WTC11 (cell line): ENCODE data around the gene SYT5. TPM values are rescaled to one million over a fixed set of nuclear protein-coding genes. Genes with fewer than 3 reads are reported as not detected.

ENCODE experiments used
- ATAC-seq: fragments of 200-7000 bp; cut with Tn5 transposase; 2 replicates; pipeline ENCODE4 v1.10.0; 2021; ENCODE audit warnings: mild to moderate bottlenecking, moderate library complexity
- CTCF ChIA-PET: fragments of 300-600 bp; sonication (Branson Sonifier 250); formaldehyde crosslinking; loops from one replicate; lab custom pipeline; 2021; ENCODE audit warnings: antibody characterized with exemption; lab: Charles Lee
- POLR2A ChIA-PET: fragments of 350-600 bp; sonication (Branson Sonifier 250); formaldehyde crosslinking; loops from one replicate; lab custom pipeline; 2021; ENCODE audit warnings: antibody characterized with exemption; lab: Charles Lee
- DNase-seq: peaks from one replicate; pipeline ENCODE4 v3.0.0; 2021; ENCODE audit warnings: low spot score
- H3K27ac Mint-ChIP-seq: 2 replicates; pipeline ENCODE4 v1.8.0; 2021; ENCODE audit warnings: mixed read lengths
- H3K27me3 Mint-ChIP-seq: 2 replicates; pipeline ENCODE4 v1.8.0; 2021; ENCODE audit warnings: low read depth, mild to moderate bottlenecking, moderate library complexity, mixed read lengths
- H3K36me3 Mint-ChIP-seq: 2 replicates; pipeline ENCODE4 v1.8.0; 2021; ENCODE audit warnings: mixed read lengths
- H3K4me1 Mint-ChIP-seq: 2 replicates; pipeline ENCODE4 v1.8.0; 2022; ENCODE audit warnings: mixed read lengths
- H3K4me3 Mint-ChIP-seq: 2 replicates; pipeline ENCODE4 v1.8.0; 2021; ENCODE audit warnings: mild to moderate bottlenecking, moderate library complexity, mixed read lengths
- H3K9me3 Mint-ChIP-seq: 2 replicates; pipeline ENCODE4 v1.8.0; 2021; ENCODE audit warnings: mixed read lengths
- ESRRA ChIP-seq: sonication (generic); formaldehyde crosslinking; IDR thresholded peaks from 2 replicates; pipeline ENCODE4 v1.8.1; 2022; ENCODE audit warnings: mild to moderate bottlenecking, missing genetic modification reagents, borderline replicate concordance
- FOXJ3 ChIP-seq: sonication (generic); formaldehyde crosslinking; IDR thresholded peaks from 2 replicates; pipeline ENCODE4 v1.9.0; 2021; ENCODE audit warnings: missing genetic modification reagents, mild to moderate bottlenecking, borderline replicate concordance
- HMGA2 ChIP-seq: fragments of 250-450 bp; sonication (Bioruptor Pico); IDR thresholded peaks from 2 replicates; pipeline ENCODE4 v1.4.0; 2021; ENCODE audit warnings: mild to moderate bottlenecking, moderate library complexity
- NFYB ChIP-seq: sonication (generic); formaldehyde crosslinking; conservative IDR thresholded peaks from 2 replicates; pipeline ENCODE4 v1.8.0; 2022; ENCODE audit warnings: low read depth, missing genetic modification reagents
- PRRX2 ChIP-seq: fragments of 250-450 bp; sonication (Bioruptor Pico); IDR thresholded peaks from 2 replicates; pipeline ENCODE4 v1.8.0; 2021; ENCODE audit warnings: mild to moderate bottlenecking
- SOX15 ChIP-seq: fragments of 250-450 bp; sonication (Bioruptor Pico); IDR thresholded peaks from 2 replicates; pipeline ENCODE4 v1.9.0; 2021; ENCODE audit warnings: mild to moderate bottlenecking
- SP1 ChIP-seq: sonication (generic); formaldehyde crosslinking; conservative IDR thresholded peaks from 2 replicates; pipeline ENCODE4 v1.8.1; 2022; ENCODE audit warnings: missing genetic modification reagents
- TP53 ChIP-seq: sonication (generic); formaldehyde crosslinking; IDR thresholded peaks from 2 replicates; pipeline ENCODE4 v1.8.1; 2023; ENCODE audit warnings: mild to moderate bottlenecking, missing genetic modification reagents
- ZNF219 ChIP-seq: sonication (generic); formaldehyde crosslinking; IDR thresholded peaks from 2 replicates; pipeline ENCODE4 v1.8.0; 2023; ENCODE audit warnings: missing genetic modification reagents, mild to moderate bottlenecking, borderline replicate concordance
- ZNF396 ChIP-seq: fragments of 250-450 bp; sonication (Bioruptor Pico); IDR thresholded peaks from 2 replicates; pipeline ENCODE4 v1.8.0; 2021; ENCODE audit warnings: mild to moderate bottlenecking, moderate library complexity, borderline replicate concordance
- total RNA-seq: library from RNA; stranded (reverse); gene quantifications from 3 replicates; pipeline ENCODE4 v1.2.3, GENCODE V29; 2021
- TF ChIP-seq, protein P1 (sequence below): sonication (generic); formaldehyde crosslinking; conservative IDR thresholded peaks from 2 replicates; pipeline ENCODE4 v1.8.1; 2022; ENCODE audit warnings: mild to moderate bottlenecking, missing genetic modification reagents
- TF ChIP-seq, protein P2 (sequence below): fragments of 250-450 bp; sonication (Bioruptor Pico); IDR thresholded peaks from 2 replicates; pipeline ENCODE4 v1.9.0; 2021; ENCODE audit warnings: mild to moderate bottlenecking, borderline replicate concordance
- TF ChIP-seq, protein P3 (sequence below): sonication (generic); formaldehyde crosslinking; IDR thresholded peaks from 2 replicates; pipeline ENCODE4 v1.8.1; 2023; ENCODE audit warnings: mild to moderate bottlenecking, missing genetic modification reagents, moderate library complexity
- TF ChIP-seq, protein P4 (sequence below): sonication (generic); formaldehyde crosslinking; IDR thresholded peaks from 2 replicates; pipeline ENCODE4 v1.8.1; 2022; ENCODE audit warnings: low read depth, mild to moderate bottlenecking, moderate library complexity, missing genetic modification reagents, borderline replicate concordance
- TF ChIP-seq, protein P5 (sequence below): sonication (generic); formaldehyde crosslinking; IDR thresholded peaks from 2 replicates; pipeline ENCODE4 v1.8.1; 2023; ENCODE audit warnings: mild to moderate bottlenecking, missing genetic modification reagents

Gene SYT5
- total RNA-seq, 1 experiment from 2014 or later = 0.77 TPM

DNA sequence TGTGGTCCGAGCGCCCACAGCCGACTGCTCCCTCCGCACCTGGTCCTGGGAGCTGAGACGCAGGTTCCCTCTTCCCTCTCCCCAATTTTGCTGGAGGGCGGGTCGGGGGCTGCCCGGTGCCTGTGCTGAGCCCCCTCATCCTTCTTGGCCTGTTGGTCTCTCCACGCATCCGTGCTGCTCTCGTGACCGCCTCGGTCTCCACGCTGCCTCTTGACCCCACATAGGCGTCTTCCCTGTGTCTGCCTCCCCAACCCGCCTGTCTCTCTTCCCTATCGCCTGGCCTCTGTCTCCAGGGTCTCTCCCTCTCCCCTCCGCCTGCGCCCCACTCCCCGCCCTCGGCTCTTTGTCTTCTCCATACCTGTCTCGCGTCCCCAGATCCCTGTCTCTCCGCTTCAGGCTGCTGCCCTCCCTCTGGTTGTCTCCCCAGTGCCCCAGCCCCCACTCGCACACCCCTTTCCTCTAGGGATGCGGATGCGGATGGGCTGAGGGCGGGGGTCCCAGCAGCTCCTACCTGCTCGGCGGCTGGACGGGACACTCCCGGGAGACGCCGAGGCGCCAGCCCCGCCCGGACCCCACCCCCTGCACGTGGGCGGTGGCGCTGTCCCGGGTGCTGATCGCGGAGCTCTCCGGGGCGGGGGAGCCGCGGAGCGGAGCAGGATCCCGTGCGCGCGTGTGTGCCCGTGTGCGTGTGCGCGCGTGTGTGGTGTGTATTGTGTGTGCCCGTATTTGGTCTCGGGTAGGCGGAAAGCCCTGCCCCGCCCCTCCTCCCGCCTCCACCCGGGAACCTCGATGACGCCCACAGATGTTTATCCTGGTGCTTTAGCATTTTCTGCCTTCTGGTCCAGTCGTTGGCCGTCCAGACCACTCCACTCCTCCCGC, at the start of gene SYT5 (continued):
- TF ChIP-seq, protein P1, sequence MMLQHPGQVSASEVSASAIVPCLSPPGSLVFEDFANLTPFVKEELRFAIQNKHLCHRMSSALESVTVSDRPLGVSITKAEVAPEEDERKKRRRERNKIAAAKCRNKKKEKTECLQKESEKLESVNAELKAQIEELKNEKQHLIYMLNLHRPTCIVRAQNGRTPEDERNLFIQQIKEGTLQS (CRISPR knock-in tag) = no peak
- TF ChIP-seq TP53 (no peak), ZNF396 (CRISPR knock-in tag) (no peak), PRRX2 (CRISPR knock-in tag) (no peak), ESRRA (CRISPR knock-in tag) (peak; percentile 63; the same call in 1 of the 2 replicates), SOX15 (CRISPR knock-in tag) (no peak), FOXJ3 (CRISPR knock-in tag) (no peak), HMGA2 (CRISPR knock-in tag) (no peak)
- TF ChIP-seq, protein P2, sequence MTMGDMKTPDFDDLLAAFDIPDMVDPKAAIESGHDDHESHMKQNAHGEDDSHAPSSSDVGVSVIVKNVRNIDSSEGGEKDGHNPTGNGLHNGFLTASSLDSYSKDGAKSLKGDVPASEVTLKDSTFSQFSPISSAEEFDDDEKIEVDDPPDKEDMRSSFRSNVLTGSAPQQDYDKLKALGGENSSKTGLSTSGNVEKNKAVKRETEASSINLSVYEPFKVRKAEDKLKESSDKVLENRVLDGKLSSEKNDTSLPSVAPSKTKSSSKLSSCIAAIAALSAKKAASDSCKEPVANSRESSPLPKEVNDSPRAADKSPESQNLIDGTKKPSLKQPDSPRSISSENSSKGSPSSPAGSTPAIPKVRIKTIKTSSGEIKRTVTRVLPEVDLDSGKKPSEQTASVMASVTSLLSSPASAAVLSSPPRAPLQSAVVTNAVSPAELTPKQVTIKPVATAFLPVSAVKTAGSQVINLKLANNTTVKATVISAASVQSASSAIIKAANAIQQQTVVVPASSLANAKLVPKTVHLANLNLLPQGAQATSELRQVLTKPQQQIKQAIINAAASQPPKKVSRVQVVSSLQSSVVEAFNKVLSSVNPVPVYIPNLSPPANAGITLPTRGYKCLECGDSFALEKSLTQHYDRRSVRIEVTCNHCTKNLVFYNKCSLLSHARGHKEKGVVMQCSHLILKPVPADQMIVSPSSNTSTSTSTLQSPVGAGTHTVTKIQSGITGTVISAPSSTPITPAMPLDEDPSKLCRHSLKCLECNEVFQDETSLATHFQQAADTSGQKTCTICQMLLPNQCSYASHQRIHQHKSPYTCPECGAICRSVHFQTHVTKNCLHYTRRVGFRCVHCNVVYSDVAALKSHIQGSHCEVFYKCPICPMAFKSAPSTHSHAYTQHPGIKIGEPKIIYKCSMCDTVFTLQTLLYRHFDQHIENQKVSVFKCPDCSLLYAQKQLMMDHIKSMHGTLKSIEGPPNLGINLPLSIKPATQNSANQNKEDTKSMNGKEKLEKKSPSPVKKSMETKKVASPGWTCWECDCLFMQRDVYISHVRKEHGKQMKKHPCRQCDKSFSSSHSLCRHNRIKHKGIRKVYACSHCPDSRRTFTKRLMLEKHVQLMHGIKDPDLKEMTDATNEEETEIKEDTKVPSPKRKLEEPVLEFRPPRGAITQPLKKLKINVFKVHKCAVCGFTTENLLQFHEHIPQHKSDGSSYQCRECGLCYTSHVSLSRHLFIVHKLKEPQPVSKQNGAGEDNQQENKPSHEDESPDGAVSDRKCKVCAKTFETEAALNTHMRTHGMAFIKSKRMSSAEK = no peak
- TF ChIP-seq, protein P3, sequence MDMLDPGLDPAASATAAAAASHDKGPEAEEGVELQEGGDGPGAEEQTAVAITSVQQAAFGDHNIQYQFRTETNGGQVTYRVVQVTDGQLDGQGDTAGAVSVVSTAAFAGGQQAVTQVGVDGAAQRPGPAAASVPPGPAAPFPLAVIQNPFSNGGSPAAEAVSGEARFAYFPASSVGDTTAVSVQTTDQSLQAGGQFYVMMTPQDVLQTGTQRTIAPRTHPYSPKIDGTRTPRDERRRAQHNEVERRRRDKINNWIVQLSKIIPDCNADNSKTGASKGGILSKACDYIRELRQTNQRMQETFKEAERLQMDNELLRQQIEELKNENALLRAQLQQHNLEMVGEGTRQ (CRISPR knock-in tag) = peak; percentile 84
- TF ChIP-seq, protein P4, sequence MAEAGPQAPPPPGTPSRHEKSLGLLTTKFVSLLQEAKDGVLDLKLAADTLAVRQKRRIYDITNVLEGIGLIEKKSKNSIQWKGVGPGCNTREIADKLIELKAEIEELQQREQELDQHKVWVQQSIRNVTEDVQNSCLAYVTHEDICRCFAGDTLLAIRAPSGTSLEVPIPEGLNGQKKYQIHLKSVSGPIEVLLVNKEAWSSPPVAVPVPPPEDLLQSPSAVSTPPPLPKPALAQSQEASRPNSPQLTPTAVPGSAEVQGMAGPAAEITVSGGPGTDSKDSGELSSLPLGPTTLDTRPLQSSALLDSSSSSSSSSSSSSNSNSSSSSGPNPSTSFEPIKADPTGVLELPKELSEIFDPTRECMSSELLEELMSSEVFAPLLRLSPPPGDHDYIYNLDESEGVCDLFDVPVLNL = peak; percentile 77; the same call in 1 of the 2 replicates
- TF ChIP-seq, protein P5, sequence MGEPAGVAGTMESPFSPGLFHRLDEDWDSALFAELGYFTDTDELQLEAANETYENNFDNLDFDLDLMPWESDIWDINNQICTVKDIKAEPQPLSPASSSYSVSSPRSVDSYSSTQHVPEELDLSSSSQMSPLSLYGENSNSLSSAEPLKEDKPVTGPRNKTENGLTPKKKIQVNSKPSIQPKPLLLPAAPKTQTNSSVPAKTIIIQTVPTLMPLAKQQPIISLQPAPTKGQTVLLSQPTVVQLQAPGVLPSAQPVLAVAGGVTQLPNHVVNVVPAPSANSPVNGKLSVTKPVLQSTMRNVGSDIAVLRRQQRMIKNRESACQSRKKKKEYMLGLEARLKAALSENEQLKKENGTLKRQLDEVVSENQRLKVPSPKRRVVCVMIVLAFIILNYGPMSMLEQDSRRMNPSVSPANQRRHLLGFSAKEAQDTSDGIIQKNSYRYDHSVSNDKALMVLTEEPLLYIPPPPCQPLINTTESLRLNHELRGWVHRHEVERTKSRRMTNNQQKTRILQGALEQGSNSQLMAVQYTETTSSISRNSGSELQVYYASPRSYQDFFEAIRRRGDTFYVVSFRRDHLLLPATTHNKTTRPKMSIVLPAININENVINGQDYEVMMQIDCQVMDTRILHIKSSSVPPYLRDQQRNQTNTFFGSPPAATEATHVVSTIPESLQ (CRISPR knock-in tag) = 0 out of 2 replicates have a peak, but pooled peaks have one; percentile 31

DNA sequence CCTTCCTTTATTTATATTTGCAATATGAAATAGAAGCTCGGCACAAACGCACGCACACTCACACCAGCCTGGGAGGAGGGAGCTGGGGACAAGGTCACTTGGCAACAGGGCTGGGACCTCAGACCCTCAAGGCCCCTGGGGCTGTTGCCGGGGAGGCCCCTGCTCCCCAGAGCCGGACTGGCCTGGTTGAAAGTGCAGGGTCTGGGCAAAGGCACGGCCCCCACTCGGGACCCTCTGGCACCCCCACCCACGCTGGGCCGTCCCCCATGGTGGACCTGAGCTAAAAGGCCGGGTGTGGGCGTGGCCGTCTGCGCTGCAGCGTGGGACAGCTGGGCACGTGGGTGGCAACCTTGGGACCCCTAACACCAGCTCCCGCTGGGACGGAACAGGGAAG, 49.7 kb upstream of the SYT5 start:
- ChIA-PET CTCF (no interaction called here), POLR2A (interaction anchor here (0.6 kb wide), 1 partner anchor 99 kb away, joined by 5 read pairs; no protein-coding TSS in a partner anchor)
- Mint-ChIP-seq H3K27ac (no peak overlapping the region), H3K4me3 (no peak overlapping the region), H3K36me3 (peaks cover 12% of the 10 kb centered on the region), H3K9me3 (no peaks in the 10 kb centered on the region), H3K27me3 (no peaks in the 10 kb centered on the region), H3K4me1 (peaks cover 4% of the 10 kb centered on the region; the same call in 1 of the 2 replicates)
- DNase-seq (no peak), ATAC-seq (no peak)
- TF ChIP-seq NFYB (no peak), ZNF219 (CRISPR knock-in tag) (no peak), SP1 (CRISPR knock-in tag) (no peak)
